ENCODE measurements around the gene FZD7. TPM values are rescaled to one million over a fixed set of nuclear protein-coding genes. Genes with fewer than 3 reads are reported as not detected.

Gene FZD7
- total RNA-seq, 1 donor: 11.6 TPM

DNA sequence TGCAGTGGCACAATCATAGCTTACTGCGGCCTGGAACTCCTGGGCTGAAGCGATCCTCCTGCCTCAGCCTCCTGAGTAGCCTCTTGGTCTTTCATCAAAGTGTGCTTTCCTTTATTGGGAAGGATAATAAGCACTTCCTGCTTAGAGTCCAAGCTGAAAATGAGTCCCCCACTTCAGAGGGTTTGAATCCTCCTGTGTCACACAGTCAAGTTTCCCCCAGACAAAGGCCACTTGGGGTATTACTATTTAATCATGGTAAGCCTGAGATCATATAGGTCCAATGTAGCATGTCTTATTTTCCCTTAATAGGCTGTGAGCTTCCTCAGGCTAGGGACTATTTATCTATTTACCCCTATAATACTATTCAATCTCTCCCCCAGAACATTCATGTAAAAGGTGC, 28.0 kb downstream of the FZD7 start:
- no peak for DNase-seq (ENCODE audit: low read depth in 2 of 3, low spot score in 2 of 3)

DNA sequence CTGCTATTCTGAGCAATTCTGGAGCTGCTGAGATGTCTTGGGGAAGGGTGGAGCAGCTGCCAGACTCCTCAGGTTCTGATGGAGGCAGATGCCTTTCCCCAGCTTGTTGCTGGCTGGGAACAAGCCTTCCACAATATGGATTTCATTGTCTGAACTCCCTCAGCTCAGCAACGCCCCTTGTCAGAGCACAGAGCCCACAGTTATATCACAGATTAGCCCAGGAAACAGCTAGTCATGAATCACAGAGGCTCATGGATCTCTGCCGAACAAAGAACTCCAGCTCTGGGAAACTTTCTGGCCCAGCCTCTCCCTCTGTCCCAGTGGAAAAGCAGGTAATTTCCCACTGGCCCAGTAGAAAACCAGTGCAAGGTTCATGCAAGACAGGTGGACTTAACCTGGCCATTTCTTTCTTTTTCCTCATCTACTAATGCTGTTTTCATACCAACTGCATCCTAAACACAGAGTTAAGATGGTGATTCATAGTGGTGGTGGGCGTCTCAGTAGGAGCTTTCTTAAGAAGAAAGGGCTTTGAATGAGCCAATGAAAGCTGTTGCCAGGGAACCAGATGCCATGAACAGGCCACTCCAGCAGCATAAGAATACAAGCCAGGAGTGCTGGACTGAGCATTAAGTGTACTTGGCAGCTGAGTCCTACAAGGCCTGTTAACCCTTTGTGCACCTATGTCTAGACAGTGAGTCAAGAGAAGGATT, 30.7 kb downstream of the FZD7 start:
- DNase-seq (ENCODE audit: low read depth in 2 of 3, low spot score in 2 of 3): no peak

DNA sequence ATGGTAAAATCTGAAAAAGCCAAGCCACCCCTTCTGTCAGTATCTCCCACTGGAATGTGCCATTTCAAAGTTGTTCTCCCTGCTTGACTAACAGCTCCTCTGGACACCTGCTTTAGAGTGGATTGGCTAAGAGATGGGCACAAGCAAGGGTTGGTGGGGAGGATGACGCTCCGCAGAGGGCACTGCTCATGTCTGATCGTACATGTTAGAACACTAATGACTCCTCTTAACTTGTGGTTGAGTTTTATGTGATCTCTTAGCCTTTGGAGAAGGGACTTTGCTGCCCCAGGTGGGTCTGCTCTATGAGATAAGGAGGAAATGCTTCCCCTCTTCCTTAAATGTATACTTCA, 31.2 kb downstream of the FZD7 start:
- DNase-seq (ENCODE audit: low read depth in 2 of 3, low spot score in 2 of 3): no peak

DNA sequence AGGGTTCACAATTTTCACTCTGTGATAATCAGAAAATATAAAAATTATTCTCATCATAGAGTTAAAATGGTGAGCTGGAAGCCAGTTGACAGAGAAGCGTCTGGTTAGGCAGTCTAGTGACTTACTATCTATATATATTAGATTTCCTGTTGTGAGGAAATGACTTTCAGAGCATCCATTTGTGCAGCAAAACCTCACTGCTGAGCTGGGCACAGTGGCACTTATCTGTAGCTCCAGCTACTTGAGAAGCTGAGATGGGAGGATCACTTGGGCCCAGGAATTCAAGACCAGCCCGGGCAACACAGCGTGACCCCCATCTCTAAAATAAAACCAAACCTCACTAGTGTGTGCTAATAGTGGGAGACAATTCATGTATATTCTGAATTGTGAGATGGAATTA, 32.2 kb downstream of the FZD7 start:
- peak in 1 of 3 donors; percentile 28 for DNase-seq (ENCODE audit: low read depth in 2 of 3, low spot score in 2 of 3)

DNA sequence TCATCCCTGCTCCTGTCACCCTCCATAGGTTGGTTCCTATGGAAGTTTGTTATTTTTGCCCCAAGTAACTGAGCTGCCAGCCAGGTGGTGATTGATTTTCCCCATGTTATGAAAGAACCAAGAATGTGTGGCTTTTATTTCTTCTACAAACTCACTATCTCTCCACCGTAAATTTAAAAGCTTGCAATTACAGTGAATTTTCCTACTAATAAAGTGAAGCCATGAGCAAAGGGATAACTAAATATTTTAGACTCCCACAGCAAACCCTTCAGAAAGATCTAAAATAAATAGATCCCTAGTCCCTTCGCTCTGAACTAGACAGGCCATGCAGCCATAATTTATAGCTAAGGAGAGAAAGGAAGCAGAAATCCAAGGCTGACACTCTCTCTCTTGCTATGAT, 33.2 kb downstream of the FZD7 start:
- no peak for DNase-seq (ENCODE audit: low read depth in 2 of 3, low spot score in 2 of 3)

DNA sequence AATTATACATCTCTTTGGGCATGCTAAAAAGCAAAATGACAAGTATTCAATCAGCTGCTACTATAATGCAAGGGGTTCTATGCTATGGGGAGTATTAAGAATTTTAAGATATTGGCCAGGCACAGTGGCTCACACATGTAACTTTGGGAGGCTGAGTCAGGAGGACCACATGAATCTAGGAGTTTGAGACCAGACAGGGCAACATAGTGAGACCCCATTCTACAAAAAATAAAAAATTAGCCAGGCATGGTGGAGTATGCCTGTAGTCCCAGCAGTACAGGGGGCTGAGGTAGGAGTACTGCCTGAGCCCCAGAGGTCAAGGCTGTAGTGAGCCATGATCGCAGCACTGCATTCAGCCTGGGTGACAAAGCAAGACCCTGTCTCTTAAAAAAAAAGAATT, 33.9 kb downstream of the FZD7 start:
- DNase-seq (ENCODE audit: low read depth in 2 of 3, low spot score in 2 of 3): no peak

DNA sequence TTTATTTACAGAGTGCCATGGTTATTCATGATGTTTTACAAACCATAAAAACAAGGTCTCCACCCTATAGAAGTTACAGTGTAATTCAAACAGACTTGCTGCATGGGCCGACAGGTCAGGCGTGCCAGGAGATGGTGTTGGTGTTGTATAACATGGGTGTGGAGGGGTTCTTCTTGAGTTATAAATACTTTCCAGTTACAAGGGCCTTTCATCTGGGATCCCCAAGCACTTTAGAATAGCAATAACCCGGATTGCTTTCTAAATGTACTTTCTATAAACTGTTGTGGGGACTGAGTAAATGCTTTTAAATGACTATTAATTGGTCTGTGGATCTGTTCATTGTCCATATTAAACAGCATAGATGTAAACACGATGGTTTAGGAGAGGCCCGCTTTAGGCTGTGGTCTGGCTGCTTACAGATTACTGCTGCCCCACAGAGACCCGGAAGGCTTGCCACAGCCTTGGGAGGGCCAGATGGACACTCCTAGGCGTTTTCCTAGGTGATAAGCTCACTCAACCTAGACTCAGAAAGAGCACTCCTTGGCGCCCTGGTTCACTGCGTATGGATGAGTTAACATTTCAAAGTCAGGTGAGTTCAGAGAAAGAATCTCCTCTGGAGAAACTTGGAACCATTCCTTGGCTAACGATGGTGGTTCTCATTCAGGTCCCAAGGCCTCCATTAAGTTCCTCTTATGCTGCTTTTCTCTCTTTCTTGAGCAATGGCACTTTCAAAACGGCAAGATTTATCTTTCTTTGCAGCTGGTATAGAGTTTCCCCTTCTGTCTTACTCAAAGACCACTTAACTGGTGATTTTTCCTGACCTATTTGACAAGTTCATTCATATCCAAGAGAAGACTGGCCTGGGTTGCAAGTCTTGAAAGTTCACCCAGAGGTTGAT, 35.8 kb downstream of the FZD7 start:
- DNase-seq (ENCODE audit: low read depth in 2 of 3, low spot score in 2 of 3): peak in 2 of 3 donors; percentile 56 to 90

DNA sequence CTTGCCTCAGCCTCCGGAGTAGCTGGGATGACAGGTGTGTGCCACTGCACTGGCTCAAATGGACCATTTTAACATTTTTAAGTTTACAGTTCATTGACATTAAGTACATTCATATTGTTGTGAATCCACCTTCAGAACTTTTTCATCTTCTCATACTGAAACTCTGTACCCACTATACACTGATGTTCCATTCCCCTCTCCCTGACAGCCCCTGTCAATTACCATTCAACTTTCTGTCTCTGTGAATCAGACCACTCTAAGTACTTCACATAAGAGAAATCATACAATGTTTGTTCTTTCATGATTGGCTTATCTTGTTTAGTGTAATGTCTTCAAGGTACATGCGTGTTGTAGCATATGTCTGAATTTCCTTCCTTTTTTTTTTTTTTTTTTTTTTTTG, 37.5 kb downstream of the FZD7 start:
- no peak for DNase-seq (ENCODE audit: low read depth in 2 of 3, low spot score in 2 of 3)

DNA sequence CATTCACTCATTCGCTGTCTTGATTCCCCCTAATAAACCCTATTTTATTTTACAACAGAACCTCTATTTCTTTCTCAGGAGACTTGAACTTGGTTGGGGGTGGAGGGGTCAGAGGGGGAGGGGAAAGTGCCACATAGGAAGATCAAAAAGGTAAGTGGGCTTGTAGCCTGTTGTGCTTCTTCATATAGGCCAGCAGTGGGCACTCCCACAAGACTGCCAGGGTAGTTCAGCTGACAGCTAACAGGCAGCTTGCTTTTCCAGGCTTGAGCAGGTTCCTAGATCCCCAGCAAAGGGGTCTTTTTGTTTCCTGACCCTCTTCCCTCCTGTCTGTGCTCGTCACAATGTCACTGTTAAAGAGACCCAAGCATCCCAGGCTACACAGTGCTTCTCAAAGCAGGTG, 38.6 kb downstream of the FZD7 start:
- DNase-seq (ENCODE audit: low read depth in 2 of 3, low spot score in 2 of 3): no peak

DNA sequence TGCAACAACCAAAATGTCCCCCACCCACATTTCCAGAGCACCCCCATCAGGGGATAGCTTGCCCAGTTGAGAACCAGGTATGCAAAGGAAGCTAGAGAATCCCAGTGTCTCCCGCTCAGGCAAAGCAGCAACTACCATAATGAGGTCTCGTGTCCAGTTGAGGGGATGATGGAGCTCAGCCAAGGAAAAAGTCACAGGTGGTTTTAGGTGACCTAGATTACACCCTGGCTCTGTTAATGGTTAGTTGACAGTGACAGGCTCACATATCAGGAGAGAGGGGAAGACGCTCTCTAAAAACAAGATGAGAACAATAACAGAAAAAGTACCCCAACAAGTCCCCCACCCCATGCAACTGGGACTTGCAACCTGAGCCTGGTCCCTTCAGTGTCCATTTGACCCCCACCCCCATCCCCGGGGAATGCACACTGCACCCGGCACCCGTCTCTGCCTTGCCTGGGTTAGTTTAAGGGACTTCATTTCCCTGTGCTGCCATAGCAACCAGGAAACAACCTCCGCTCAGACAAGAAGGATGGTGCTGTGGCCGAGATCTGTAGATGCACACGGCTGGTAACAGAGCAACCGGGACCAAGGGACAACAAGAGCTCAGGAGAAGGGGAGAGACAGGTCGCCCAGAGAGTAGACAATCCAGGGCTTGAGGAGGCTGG, 39.2 kb downstream of the FZD7 start, which contains the start of gene KIAA2012:
Gene KIAA2012, plus strand, starts transcription at position 519 of the 665 bp plus-strand sequence. CDS start 373 bp downstream, outside the sequence.
- no peak for DNase-seq (ENCODE audit: low read depth in 2 of 3, low spot score in 2 of 3)

DNA sequence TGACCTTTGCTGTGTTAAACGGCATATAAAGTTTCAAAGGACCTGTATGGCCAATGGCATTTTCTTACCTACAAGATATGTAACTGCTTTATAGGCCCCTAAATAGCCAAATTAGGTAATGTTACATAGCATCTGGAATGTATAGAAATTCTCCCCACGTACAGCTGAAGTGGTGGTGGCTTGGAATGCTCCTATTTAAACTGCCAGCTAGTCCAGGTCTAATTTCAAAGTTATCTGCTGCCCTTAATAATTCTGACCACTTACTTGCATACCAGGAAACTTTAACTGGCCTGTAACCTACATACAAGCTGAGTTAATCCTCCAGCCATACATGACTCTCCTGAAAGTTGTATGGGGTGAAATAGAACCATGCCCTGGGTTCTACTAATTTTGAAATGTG, 40.7 kb downstream of the FZD7 start:
- DNase-seq (ENCODE audit: low read depth in 2 of 3, low spot score in 2 of 3): no peak

DNA sequence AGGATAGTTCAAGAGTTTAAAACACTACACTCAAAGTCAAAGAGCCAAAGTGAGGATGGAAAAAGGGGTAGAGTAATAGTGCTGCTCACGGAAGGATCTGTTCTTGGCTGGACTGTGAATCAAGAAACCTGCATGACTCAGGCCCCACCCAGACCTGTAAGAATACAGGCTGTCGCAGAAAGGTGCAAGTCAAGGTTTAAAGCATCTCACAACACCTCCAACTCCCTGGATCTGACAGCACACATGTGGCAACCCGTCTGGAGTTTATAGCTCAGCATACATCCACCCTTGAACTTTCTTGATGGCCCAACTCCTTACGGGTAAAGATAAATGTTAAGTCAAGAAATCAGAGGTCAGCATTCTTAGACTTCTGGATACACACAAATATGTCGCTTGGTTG, 45.7 kb downstream of the FZD7 start:
- no peak for DNase-seq (ENCODE audit: low read depth in 2 of 3, low spot score in 2 of 3)

DNA sequence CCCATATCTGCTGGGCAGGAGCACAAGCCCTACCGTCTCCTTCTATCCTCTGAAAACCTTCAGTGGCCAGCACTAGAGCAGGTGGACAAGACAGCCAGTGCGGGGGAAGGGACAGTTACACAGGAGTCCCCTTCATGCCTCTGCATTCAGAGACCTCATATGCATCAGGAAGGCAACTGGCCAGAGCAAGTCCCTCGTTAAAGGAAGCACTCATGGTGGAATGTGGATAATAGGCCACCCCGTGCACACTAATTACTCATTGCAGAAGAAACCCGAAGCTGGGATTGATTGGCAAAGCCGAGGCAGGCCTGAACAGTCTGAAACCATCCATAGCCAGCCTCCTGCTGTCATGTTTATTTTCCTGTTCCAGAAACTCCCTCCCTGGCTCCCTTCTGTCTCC, 50.6 kb downstream of the FZD7 start:
- DNase-seq (ENCODE audit: low read depth in 2 of 3, low spot score in 2 of 3): no peak

Other genes starting within 250 kb of the FZD7 start
- 0.27 TPM for gene CDK15, start 227.3 kb upstream of the FZD7 start, total RNA-seq
- not detected for gene KIAA2012, start 39.4 kb downstream of the FZD7 start, total RNA-seq
- gene SUMO1, start 204.7 kb downstream of the FZD7 start, total RNA-seq: 23.4 TPM
- 56.3 TPM for gene NOP58, start 231.9 kb downstream of the FZD7 start, total RNA-seq

All from hematopoietic multipotent progenitor cell (in vitro differentiated cells).